ENCODE results near the gene CDH15.

DNA sequence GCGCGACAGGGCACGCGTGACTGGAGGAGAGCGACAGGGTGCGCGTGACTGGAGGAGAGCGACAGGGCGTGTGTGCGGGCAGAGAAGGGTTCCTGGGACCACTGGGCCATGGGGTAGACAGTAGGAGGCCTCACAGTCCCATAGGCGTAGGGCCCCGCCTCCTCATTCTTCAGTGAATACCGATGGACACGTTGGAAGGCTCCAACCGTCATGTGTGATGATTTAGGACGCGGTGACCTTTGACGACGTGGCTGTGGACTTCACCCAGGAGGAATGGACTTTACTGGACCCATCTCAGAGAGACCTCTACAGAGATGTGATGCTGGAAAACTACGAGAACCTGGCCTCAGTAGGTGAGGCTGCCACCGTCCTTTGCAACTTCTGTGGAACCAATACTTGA is 51.4 kb downstream of the CDH15 start:
- TF ChIP-seq ARNTL (CRISPR knock-in tag; IDR thresholded peaks at IDR 0.05; ENCODE audit: borderline replicate concordance, low read depth) (no peak), ZFP3 (CRISPR knock-in tag; IDR thresholded peaks at IDR 0.05) (no peak), ZNF565 (CRISPR knock-in tag; conservative IDR thresholded peaks at IDR 0.05; ENCODE audit: low read depth) (no peak), GLIS3 (CRISPR knock-in tag; IDR thresholded peaks at IDR 0.05) (no peak), ZNF70 (CRISPR knock-in tag; IDR thresholded peaks at IDR 0.05) (no peak)

All from SK-N-SH treated with all-trans-retinoic acid at 6 μM for 48 hours (cell line).